GM23248 (cell line): ENCODE data around the gene NAAA.

ENCODE experiments used
- EZH2 ChIP-seq: fragments of 200-600 bp; sonication (generic); IDR thresholded peaks from 2 replicates; pipeline ENCODE4 v1.6.1; 2018; ENCODE audit warnings: antibody characterized with exemption, mild to moderate bottlenecking; ENCODE audit not compliant: insufficient read depth, poor library complexity, severe bottlenecking
- EZH2phosphoT487 ChIP-seq: fragments of 200-600 bp; sonication (generic); IDR thresholded peaks from 2 replicates; pipeline ENCODE4 v1.6.1; 2018; ENCODE audit warnings: antibody characterized with exemption, moderate library complexity, mild to moderate bottlenecking, low read depth; ENCODE audit not compliant: insufficient read depth

GRCh38 chr4:75968084-75968483, 27.3 kb upstream of the NAAA start:
- TF ChIP-seq EZH2phosphoT487 (no peak), EZH2 (no peak)
